ENCODE data around the gene TYW3. TPM values are rescaled to one million over a fixed set of nuclear protein-coding genes. Genes with fewer than 3 reads are reported as not detected.

TYW3 gene
- total RNA-seq, 4 donors from 2014 or later = 0.80 to 11.2 (median 8.3) TPM

DNA sequence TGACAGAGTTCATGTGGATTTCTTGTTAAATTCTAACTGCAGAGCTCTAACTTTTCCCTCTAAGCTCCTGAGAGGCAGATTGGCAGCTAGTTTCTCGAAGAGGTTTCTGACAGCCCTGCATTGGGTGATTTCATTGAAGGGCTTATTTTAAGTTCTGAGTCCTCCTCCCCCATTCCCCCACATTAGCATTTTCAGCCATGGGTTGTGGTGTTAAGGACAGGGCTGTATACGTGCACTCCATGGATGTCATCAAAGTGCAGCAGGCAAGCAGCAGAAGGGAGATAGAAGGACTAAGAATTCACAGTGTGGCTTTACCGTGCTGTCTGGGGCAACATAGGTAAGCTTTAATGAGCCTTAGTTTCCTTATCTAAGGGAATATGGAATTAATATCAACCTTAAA is 19.1 kb upstream of the TYW3 start:
- Histone ChIP-seq H3K27ac (no peak overlapping the region), H3K4me3 (no peak overlapping the region), H3K27me3 (no peaks in the 10 kb centered on the region), H3K9me3 (no peaks in the 10 kb centered on the region), H3K36me3 (peaks cover 0 to 22% (median 0%) of the 10 kb centered on the region in 4 donors), H3K4me1 (peaks cover 0 to 7% (median 3%) of the 10 kb centered on the region in 4 donors)
- TF ChIP-seq POLR2AphosphoS5 (IDR thresholded peaks at IDR 0.05) (no peak), POLR2A (IDR thresholded peaks at IDR 0.05) (no peak), EP300 (IDR thresholded peaks at IDR 0.05; ENCODE audit: low read depth) (no peak)
- TF ChIP-seq, protein P1, sequence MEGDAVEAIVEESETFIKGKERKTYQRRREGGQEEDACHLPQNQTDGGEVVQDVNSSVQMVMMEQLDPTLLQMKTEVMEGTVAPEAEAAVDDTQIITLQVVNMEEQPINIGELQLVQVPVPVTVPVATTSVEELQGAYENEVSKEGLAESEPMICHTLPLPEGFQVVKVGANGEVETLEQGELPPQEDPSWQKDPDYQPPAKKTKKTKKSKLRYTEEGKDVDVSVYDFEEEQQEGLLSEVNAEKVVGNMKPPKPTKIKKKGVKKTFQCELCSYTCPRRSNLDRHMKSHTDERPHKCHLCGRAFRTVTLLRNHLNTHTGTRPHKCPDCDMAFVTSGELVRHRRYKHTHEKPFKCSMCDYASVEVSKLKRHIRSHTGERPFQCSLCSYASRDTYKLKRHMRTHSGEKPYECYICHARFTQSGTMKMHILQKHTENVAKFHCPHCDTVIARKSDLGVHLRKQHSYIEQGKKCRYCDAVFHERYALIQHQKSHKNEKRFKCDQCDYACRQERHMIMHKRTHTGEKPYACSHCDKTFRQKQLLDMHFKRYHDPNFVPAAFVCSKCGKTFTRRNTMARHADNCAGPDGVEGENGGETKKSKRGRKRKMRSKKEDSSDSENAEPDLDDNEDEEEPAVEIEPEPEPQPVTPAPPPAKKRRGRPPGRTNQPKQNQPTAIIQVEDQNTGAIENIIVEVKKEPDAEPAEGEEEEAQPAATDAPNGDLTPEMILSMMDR (IDR thresholded peaks at IDR 0.05) = no peak
- DNase-seq = no peak
- in situ Hi-C loops (cut with MboI; ENCODE audit: low pct_ligation_motif_present in 1 of 4, low pct_unique_long_range_greater_than_20kb in 1 of 4, low sequenced_read_pairs in 3 of 4) = no loop called here
- intact Hi-C loops (cut with DNase I; ENCODE audit: low total_unique reads) = no loop called here
- WGBS, 2 donors (ENCODE audit: low coverage in 1 of 2) = 83 to 100% methylated on average over 1 to 3 of the region's 3 CpGs

DNA sequence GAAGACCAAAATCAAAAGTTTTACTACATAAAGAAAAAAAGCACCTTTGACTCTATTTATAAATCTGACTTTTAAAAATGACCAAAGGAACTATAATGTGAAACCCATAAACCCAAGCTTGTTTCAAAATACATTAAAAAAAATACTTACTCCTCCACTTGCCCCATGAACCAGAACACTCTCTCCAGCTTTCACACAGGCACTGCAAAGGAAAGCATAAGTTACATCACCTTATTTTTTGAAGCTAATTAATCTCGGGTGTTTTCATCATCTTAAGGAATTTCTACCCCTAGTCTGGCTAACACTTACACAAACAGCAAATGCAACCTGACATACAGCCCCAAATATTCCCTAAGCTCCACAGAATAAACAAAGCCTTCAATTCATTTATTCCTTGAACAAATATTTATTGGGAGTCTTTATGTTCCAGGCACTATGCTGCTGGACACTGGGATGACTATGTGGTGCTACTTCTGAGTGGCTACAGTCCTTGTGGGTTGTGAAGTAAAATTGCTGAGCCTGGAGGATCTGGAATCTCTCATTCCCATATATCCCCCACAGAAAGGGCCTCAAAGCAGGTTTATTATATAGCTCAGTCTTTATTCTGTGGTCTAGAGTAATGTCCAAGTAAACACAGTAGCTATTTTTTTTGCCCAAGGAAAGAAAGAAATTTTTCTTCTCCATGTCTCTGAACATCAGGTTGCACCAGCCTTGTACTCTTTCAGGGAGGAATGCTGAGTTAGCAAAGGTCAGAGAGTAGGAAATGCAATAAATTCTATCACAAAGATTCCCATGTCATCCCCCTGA is 18.3 kb upstream of the TYW3 start:
- no peak overlapping the region for H3K4me3 ChIP-seq
- H3K27me3 ChIP-seq = no peaks in the 10 kb centered on the region
- no peaks in the 10 kb centered on the region for H3K9me3 ChIP-seq
- TF ChIP-seq, protein P1 (IDR thresholded peaks at IDR 0.05) = no peak
- TF ChIP-seq EP300 (IDR thresholded peaks at IDR 0.05; ENCODE audit: low read depth) = no peak
- TF ChIP-seq POLR2A (IDR thresholded peaks at IDR 0.05) = no peak
- TF ChIP-seq POLR2AphosphoS5 (IDR thresholded peaks at IDR 0.05) = no peak
- 50 to 64% methylated on average over 1 of the region's 1 CpG for WGBS, 2 donors (ENCODE audit: low coverage in 1 of 2)
- in situ Hi-C loops (cut with MboI; ENCODE audit: low pct_ligation_motif_present in 1 of 4, low pct_unique_long_range_greater_than_20kb in 1 of 4, low sequenced_read_pairs in 3 of 4) = no loop called here
- intact Hi-C loops (cut with DNase I; ENCODE audit: low total_unique reads) = no loop called here
- H3K36me3 ChIP-seq = peaks cover 0 to 17% (median 0%) of the 10 kb centered on the region in 4 donors
- H3K4me1 ChIP-seq = peaks cover 0 to 7% (median 3%) of the 10 kb centered on the region in 4 donors
- DNase-seq = no peak
- H3K27ac ChIP-seq = no peak overlapping the region

DNA sequence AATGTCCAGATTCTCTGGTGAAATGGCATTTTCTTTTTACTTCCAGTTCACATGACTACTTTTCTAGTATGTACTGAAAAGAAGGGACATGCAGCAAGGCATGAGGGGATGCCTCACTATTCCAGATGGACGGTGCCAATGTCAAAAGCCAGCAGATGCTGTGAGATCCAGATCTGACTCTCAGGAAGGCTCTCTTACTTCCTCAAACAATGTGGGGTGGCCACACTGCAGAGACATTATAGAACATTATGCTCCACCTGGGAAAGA is 17.8 kb upstream of the TYW3 start:
- intact Hi-C loops (cut with DNase I; ENCODE audit: low total_unique reads) (no loop called here), in situ Hi-C loops (cut with MboI; ENCODE audit: low pct_ligation_motif_present in 1 of 4, low pct_unique_long_range_greater_than_20kb in 1 of 4, low sequenced_read_pairs in 3 of 4) (no loop called here)
- H3K4me1 ChIP-seq = peaks cover 0 to 7% (median 3%) of the 10 kb centered on the region in 4 donors
- no peak for DNase-seq
- 96% methylated on average over 1 of the region's 1 CpG; no CpG with 5 or more reads in 1 of the 2 donors for WGBS, 2 donors (ENCODE audit: low coverage in 1 of 2)
- no peak overlapping the region for H3K4me3 ChIP-seq
- H3K9me3 ChIP-seq = no peaks in the 10 kb centered on the region
- TF ChIP-seq, protein P1 (IDR thresholded peaks at IDR 0.05) = no peak
- TF ChIP-seq EP300 (IDR thresholded peaks at IDR 0.05; ENCODE audit: low read depth) = no peak
- TF ChIP-seq POLR2AphosphoS5 (IDR thresholded peaks at IDR 0.05) = no peak
- TF ChIP-seq POLR2A (IDR thresholded peaks at IDR 0.05) = no peak
- peaks cover 0 to 14% (median 0%) of the 10 kb centered on the region in 4 donors for H3K36me3 ChIP-seq
- no peak overlapping the region for H3K27ac ChIP-seq
- H3K27me3 ChIP-seq = no peaks in the 10 kb centered on the region

DNA sequence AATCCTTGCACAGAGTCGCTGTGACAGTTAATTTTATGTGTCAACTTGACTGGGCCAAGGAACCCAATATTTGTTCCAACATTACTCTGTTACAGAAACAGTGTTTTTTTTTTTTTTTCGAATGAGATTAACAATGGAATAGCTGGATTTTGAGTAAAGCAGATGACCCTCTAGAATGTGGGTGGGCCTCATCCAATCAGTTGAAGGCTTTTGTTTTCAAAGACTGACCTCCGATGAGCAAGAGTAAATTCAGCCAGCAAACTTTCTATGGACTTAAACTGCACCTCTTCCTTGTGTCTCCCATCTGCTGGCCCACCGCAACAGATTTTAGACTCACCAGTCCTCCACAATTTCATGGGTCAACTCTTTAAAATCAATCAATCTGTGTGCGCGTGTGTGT is 17.1 kb upstream of the TYW3 start:
- H3K27ac ChIP-seq = no peak overlapping the region
- H3K4me1 ChIP-seq = peaks cover 0 to 7% (median 3%) of the 10 kb centered on the region in 4 donors
- in situ Hi-C loops (cut with MboI; ENCODE audit: low pct_ligation_motif_present in 1 of 4, low pct_unique_long_range_greater_than_20kb in 1 of 4, low sequenced_read_pairs in 3 of 4) (no loop called here), intact Hi-C loops (cut with DNase I; ENCODE audit: low total_unique reads) (no loop called here)
- no peaks in the 10 kb centered on the region for H3K9me3 ChIP-seq
- 80 to 93% methylated on average over 5 to 6 of the region's 6 CpGs for WGBS, 2 donors (ENCODE audit: low coverage in 1 of 2)
- H3K27me3 ChIP-seq = no peaks in the 10 kb centered on the region
- H3K4me3 ChIP-seq = no peak overlapping the region
- no peak for TF ChIP-seq EP300 (IDR thresholded peaks at IDR 0.05; ENCODE audit: low read depth)
- no peak for TF ChIP-seq POLR2AphosphoS5 (IDR thresholded peaks at IDR 0.05)
- TF ChIP-seq POLR2A (IDR thresholded peaks at IDR 0.05) = no peak
- TF ChIP-seq, protein P1 (IDR thresholded peaks at IDR 0.05) = no peak
- H3K36me3 ChIP-seq = peaks cover 0 to 14% (median 0%) of the 10 kb centered on the region in 4 donors
- DNase-seq = no peak
